HepG2 (cell line): ENCODE measurements around the gene RAN. TPM values are rescaled to one million over a fixed set of nuclear protein-coding genes. Genes with fewer than 3 reads are reported as not detected.

Source experiments
- BHLHE40 ChIP-seq: IDR thresholded peaks from 2 replicates; pipeline ENCODE4 v1.6.1; 2011; ENCODE audit warnings: low read length, improper control_type of control experiment
- CEBPB ChIP-seq: IDR thresholded peaks from 2 replicates; pipeline ENCODE4 v1.6.1; 2011; ENCODE audit warnings: low read depth, low read length, improper control_type of control experiment, borderline replicate concordance
- CREM ChIP-seq, 2 experiments: sonication (generic) in 1 of 2; formaldehyde crosslinking in 1 of 2; IDR thresholded peaks; 2 replicates each; pipeline versions ENCODE4 v1.4.0 to v1.6.1; 2016 to 2020; ENCODE audit warnings: antibody characterized with exemption in 1 of 2, mild to moderate bottlenecking in 1 of 2, missing genetic modification reagents in 1 of 2
- EED ChIP-seq: sonication (generic); formaldehyde crosslinking; IDR thresholded peaks from 2 replicates; pipeline ENCODE4 v1.5.0; 2020; ENCODE audit warnings: mild to moderate bottlenecking, missing genetic modification reagents
- GPN1 ChIP-seq: sonication (generic); formaldehyde crosslinking; IDR thresholded peaks from 2 replicates; pipeline ENCODE4 v1.5.1; 2020; ENCODE audit warnings: missing genetic modification reagents, borderline replicate concordance
- HNF4A ChIP-seq: sonication (generic); formaldehyde crosslinking; IDR thresholded peaks from 2 replicates; pipeline ENCODE4 v1.4.0; 2020; ENCODE audit warnings: missing genetic modification reagents
- IKZF1 ChIP-seq: fragments of 450-650 bp; IDR thresholded peaks from 2 replicates; pipeline ENCODE4 v1.7.1; 2016
- MXI1 ChIP-seq: IDR thresholded peaks from 3 replicates; pipeline ENCODE4 v1.6.1; 2012; ENCODE audit warnings: low read depth, low read length, inconsistent platforms, borderline replicate concordance
- REPIN1 ChIP-seq: sonication (generic); formaldehyde crosslinking; IDR thresholded peaks from 2 replicates; pipeline ENCODE4 v1.8.0; 2022; ENCODE audit warnings: missing genetic modification reagents, low read depth, mild to moderate bottlenecking, borderline replicate concordance
- TAF1 ChIP-seq: sonication (generic); formaldehyde crosslinking; IDR thresholded peaks from 2 replicates; pipeline ENCODE4 v1.4.0; 2020; ENCODE audit warnings: missing genetic modification reagents
- ZFX ChIP-seq: sonication (generic); formaldehyde crosslinking; IDR thresholded peaks from 2 replicates; pipeline ENCODE4 v1.4.0; 2020; ENCODE audit warnings: mild to moderate bottlenecking, low read depth, missing genetic modification reagents, moderate library complexity
- ZNF274 ChIP-seq: sonication (generic); formaldehyde crosslinking; IDR thresholded peaks from 2 replicates; pipeline ENCODE4 v1.5.1; 2020; ENCODE audit warnings: mild to moderate bottlenecking, missing genetic modification reagents
- ZNF296 ChIP-seq: sonication (generic); formaldehyde crosslinking; conservative IDR thresholded peaks from 2 replicates; pipeline ENCODE4 v1.5.0; 2020; ENCODE audit warnings: mild to moderate bottlenecking, missing genetic modification reagents
- ZNF350 ChIP-seq: sonication (generic); formaldehyde crosslinking; IDR thresholded peaks from 2 replicates; pipeline ENCODE4 v1.4.0; 2020; ENCODE audit warnings: mild to moderate bottlenecking, low read depth, missing genetic modification reagents, borderline replicate concordance
- ZNF501 ChIP-seq: sonication (generic); formaldehyde crosslinking; IDR thresholded peaks from 2 replicates; pipeline ENCODE4 v1.5.1; 2020; ENCODE audit warnings: mild to moderate bottlenecking, moderate library complexity, missing genetic modification reagents
- ZNF816 ChIP-seq: sonication (generic); formaldehyde crosslinking; IDR thresholded peaks from 2 replicates; pipeline ENCODE4 v1.8.0; 2022; ENCODE audit warnings: missing genetic modification reagents, mild to moderate bottlenecking, borderline replicate concordance
- polyA plus RNA-seq, 8 experiments: library from polyadenylated mRNA; depleted of rRNA in 3 of 8; stranded (reverse) in 7 of 8; unstranded in 1 of 8; fragments of >200 nt; fragmentation: Illumina TruSeq in 4 of 8; extraction: Trizol in 4 of 8; gene quantifications; 2 replicates each; pipeline versions ENCODE4 v1.2.1 to v1.2.3, GENCODE V29; 2011 to 2016; ENCODE audit warnings: low read depth in 4 of 8, missing spikeins in 1 of 8, mixed read lengths in 1 of 8; ENCODE audit not compliant: insufficient read depth in 1 of 8
- total RNA-seq, 5 experiments: library from RNA; depleted of rRNA; stranded (reverse); fragments of >200 nt; fragmentation: Illumina TruSeq; extraction: Trizol; gene quantifications; 2 replicates each; pipeline ENCODE4 v1.2.3, GENCODE V29; 2016; ENCODE audit warnings: low read depth in 1 of 5
- TF ChIP-seq, protein P1 (sequence below): sonication (generic); formaldehyde crosslinking; IDR thresholded peaks from 2 replicates; pipeline ENCODE4 v1.9.0; 2021; ENCODE audit warnings: mild to moderate bottlenecking, missing genetic modification reagents
- TF ChIP-seq, protein P2 (sequence below): sonication (generic); formaldehyde crosslinking; IDR thresholded peaks from 2 replicates; pipeline ENCODE4 v1.8.1; 2023; ENCODE audit warnings: mild to moderate bottlenecking, inconsistent platforms, moderate library complexity, missing genetic modification reagents, borderline replicate concordance
- TF ChIP-seq, protein P3 (sequence below): sonication (generic); formaldehyde crosslinking; IDR thresholded peaks from 2 replicates; pipeline ENCODE4 v1.4.0; 2020; ENCODE audit warnings: missing genetic modification reagents
- TF ChIP-seq, protein P4 (sequence below): IDR thresholded peaks from 2 replicates; pipeline ENCODE4 v1.6.1; 2016; ENCODE audit warnings: mild to moderate bottlenecking

Gene RAN
- total and polyA plus RNA-seq, 2 of the 13 experiments (the other 11 are each of a cell fraction or from before 2014, with no cell fraction given): 1,335 to 1,630 TPM

DNA sequence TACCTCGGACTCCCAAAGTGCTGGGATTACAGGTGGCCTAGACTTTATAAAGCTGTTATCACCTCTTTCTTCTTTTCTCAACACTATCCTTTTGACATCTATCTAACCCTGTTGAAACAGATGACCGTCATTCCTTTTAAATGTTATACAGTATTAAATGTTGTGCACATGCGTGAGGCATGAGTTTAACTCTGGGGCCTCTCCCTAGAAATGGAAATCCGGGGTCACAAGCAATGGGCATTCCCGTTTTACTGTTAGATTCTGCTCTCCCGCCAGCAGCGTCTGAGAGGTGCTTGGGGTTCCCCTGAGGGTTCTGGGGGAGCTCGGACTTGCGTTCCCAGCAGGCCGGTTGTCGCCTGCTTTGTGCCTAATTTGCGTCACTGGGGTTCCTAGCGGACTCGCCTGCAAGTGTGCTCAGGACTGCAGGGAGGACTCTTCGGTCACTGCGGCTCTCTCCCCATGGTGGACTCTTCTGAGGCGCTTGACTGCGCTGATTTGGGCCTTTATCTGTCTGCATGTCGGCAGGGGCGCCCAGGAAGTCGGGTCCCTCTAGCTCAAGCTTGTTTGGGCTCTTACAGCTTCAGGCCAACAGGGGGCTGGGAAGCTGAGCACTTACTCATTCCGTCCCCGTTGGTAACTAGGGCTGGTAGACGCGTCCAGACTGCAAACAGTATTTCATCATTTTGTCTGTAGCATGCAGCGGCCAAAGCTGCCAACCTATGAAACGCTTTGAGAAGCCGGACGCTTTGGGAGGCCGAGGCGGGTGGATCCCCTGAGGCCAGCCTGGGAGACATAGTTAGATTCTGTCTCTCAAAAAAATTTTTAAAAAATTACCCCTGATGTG lies 1.2 kb upstream of the RAN start (continued):
- TF ChIP-seq CEBPB (peak; percentile 90), ZFX (CRISPR knock-in tag) (peak; percentile 55; the same call in 1 of the 2 replicates), IKZF1 (no peak), ZNF274 (CRISPR knock-in tag) (no peak), CREM (IDR thresholded peaks at IDR 0.05) (peak; percentile 34; the same call in 1 of the 2 replicates), CREM (CRISPR knock-in tag; IDR thresholded peaks at IDR 0.05) (no peak), HNF4A (CRISPR knock-in tag) (no peak), BHLHE40 (no peak), TAF1 (no peak), REPIN1 (CRISPR knock-in tag) (0 out of 2 replicates have a peak, but pooled peaks have one; percentile 41), ZNF816 (no peak), ZNF350 (CRISPR knock-in tag) (peak; percentile 35; the same call in 1 of the 2 replicates), GPN1 (no peak), ZNF501 (peak; percentile 60), EED (CRISPR knock-in tag) (no peak), ZNF296 (CRISPR knock-in tag) (no peak), MXI1 (peak; percentile 55; the same call in 1 of the 3 replicates)
- TF ChIP-seq, protein P1, sequence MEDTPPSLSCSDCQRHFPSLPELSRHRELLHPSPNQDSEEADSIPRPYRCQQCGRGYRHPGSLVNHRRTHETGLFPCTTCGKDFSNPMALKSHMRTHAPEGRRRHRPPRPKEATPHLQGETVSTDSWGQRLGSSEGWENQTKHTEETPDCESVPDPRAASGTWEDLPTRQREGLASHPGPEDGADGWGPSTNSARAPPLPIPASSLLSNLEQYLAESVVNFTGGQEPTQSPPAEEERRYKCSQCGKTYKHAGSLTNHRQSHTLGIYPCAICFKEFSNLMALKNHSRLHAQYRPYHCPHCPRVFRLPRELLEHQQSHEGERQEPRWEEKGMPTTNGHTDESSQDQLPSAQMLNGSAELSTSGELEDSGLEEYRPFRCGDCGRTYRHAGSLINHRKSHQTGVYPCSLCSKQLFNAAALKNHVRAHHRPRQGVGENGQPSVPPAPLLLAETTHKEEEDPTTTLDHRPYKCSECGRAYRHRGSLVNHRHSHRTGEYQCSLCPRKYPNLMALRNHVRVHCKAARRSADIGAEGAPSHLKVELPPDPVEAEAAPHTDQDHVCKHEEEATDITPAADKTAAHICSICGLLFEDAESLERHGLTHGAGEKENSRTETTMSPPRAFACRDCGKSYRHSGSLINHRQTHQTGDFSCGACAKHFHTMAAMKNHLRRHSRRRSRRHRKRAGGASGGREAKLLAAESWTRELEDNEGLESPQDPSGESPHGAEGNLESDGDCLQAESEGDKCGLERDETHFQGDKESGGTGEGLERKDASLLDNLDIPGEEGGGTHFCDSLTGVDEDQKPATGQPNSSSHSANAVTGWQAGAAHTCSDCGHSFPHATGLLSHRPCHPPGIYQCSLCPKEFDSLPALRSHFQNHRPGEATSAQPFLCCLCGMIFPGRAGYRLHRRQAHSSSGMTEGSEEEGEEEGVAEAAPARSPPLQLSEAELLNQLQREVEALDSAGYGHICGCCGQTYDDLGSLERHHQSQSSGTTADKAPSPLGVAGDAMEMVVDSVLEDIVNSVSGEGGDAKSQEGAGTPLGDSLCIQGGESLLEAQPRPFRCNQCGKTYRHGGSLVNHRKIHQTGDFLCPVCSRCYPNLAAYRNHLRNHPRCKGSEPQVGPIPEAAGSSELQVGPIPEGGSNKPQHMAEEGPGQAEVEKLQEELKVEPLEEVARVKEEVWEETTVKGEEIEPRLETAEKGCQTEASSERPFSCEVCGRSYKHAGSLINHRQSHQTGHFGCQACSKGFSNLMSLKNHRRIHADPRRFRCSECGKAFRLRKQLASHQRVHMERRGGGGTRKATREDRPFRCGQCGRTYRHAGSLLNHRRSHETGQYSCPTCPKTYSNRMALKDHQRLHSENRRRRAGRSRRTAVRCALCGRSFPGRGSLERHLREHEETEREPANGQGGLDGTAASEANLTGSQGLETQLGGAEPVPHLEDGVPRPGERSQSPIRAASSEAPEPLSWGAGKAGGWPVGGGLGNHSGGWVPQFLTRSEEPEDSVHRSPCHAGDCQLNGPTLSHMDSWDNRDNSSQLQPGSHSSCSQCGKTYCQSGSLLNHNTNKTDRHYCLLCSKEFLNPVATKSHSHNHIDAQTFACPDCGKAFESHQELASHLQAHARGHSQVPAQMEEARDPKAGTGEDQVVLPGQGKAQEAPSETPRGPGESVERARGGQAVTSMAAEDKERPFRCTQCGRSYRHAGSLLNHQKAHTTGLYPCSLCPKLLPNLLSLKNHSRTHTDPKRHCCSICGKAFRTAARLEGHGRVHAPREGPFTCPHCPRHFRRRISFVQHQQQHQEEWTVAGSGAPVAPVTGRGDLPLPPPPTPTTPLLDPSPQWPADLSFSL (CRISPR knock-in tag): no peak; the same call in 1 of the 2 replicates
- TF ChIP-seq, protein P2, sequence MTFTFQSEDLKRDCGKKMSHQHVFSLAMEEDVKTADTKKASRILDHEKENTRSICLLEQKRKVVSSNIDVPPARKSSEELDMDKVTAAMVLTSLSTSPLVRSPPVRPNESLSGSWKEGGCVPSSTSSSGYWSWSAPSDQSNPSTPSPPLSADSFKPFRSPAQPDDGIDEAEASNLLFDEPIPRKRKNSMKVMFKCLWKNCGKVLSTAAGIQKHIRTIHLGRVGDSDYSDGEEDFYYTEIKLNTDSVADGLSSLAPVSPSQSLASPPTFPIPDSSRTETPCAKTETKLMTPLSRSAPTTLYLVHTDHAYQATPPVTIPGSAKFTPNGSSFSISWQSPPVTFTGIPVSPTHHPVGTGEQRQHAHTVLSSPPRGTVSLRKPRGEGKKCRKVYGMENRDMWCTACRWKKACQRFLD (CRISPR knock-in tag): no peak
- TF ChIP-seq, protein P3, sequence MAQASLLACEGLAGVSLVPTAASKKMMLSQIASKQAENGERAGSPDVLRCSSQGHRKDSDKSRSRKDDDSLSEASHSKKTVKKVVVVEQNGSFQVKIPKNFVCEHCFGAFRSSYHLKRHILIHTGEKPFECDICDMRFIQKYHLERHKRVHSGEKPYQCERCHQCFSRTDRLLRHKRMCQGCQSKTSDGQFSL (CRISPR knock-in tag): no peak
- TF ChIP-seq, protein P4, sequence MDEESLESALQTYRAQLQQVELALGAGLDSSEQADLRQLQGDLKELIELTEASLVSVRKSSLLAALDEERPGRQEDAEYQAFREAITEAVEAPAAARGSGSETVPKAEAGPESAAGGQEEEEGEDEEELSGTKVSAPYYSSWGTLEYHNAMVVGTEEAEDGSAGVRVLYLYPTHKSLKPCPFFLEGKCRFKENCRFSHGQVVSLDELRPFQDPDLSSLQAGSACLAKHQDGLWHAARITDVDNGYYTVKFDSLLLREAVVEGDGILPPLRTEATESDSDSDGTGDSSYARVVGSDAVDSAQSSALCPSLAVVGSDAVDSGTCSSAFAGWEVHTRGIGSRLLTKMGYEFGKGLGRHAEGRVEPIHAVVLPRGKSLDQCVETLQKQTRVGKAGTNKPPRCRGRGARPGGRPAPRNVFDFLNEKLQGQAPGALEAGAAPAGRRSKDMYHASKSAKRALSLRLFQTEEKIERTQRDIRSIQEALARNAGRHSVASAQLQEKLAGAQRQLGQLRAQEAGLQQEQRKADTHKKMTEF (CRISPR knock-in tag): peak; percentile 74
